HL-60 (cell line): ENCODE measurements around the gene FAM162A.

Source experiments
- DNase-seq, 2 experiments: peaks; one replicate each; pipeline ENCODE4 v3.0.0-alpha.2; 2010 to 2020; ENCODE audit warnings: low read depth in 1 of 2, low spot score in 1 of 2
- H3K27ac ChIP-seq: fragments of 250-450 bp; sonication (Bioruptor Pico); replicated peaks from 2 replicates; pipeline ENCODE4 v1.5.1; 2020; ENCODE audit warnings: mild to moderate bottlenecking, moderate library complexity
- H3K27me3 ChIP-seq: fragments of 250-450 bp; sonication (Bioruptor Pico); 2 replicates; pipeline ENCODE4 v1.5.1; 2021; ENCODE audit warnings: mild to moderate bottlenecking, moderate library complexity; ENCODE audit not compliant: insufficient read depth, poor library complexity, severe bottlenecking
- H3K4me3 ChIP-seq: replicated peaks from 2 replicates; pipeline ENCODE4 v1.5.1; 2011; ENCODE audit warnings: mild to moderate bottlenecking, control low read depth, low read length; ENCODE audit not compliant: insufficient read depth
- GABPA ChIP-seq: IDR thresholded peaks from 2 replicates; pipeline ENCODE4 v1.6.1; 2012; ENCODE audit warnings: low read depth
- POLR2AphosphoS5 ChIP-seq: IDR thresholded peaks from 2 replicates; pipeline ENCODE4 v1.6.1; 2012; ENCODE audit warnings: low read depth
- SPI1 ChIP-seq: IDR thresholded peaks from 2 replicates; pipeline ENCODE4 v1.6.1; 2012; ENCODE audit warnings: low read depth, mild to moderate bottlenecking, borderline replicate concordance
- TF ChIP-seq, protein P1 (sequence below): IDR thresholded peaks from one replicate; pipeline ENCODE4 v1.5.1; 2011; ENCODE audit warnings: low read length, control low read depth, inconsistent platforms; ENCODE audit not compliant: insufficient read depth
- TF ChIP-seq, protein P2 (sequence below): IDR thresholded peaks from 2 replicates; pipeline ENCODE4 v1.6.1; 2012; ENCODE audit warnings: low read depth; ENCODE audit not compliant: insufficient replicate concordance

Gene FAM162A

DNA sequence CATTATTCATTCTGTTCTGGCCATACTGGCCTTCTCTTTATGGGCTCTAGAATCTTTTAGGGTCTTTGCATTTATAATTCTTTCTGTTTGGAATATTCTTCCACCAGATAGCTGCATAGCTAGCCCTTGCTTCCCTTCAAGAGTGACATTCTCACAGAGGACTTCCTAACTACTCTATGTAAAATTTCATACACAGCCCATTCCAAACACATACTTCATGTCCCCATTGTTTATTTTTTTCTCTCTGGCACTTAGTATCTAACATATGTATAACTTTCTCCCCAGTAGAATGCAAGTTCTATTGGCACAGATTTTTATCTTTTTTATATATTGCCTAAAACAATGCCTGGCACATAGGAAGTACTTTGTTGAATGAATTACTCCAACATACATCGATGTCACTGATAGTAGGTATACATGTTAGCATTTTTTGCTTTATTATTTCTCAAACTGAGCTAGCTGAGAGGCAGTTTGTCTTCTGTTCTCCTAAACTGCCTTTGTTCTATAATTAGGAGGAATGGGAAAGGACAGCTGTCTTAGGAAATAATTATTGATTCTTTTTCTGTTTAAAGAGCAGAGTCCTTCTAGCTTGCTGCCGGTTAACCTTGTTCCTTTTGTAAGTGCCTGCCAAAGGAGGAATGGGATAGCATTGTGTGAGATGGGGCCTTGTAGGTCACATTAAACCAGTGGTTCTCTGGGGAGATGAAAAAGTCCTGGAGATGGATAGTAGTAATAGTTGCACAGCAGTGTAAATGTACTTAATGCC is 7.9 kb downstream of the FAM162A start:
- no peaks in the 10 kb centered on the region for H3K27me3 ChIP-seq
- DNase-seq: no peak
- H3K27ac ChIP-seq: no peak overlapping the region
- no peak overlapping the region for H3K4me3 ChIP-seq
- no peak for TF ChIP-seq POLR2AphosphoS5
- TF ChIP-seq GABPA: no peak
- TF ChIP-seq, protein P1, sequence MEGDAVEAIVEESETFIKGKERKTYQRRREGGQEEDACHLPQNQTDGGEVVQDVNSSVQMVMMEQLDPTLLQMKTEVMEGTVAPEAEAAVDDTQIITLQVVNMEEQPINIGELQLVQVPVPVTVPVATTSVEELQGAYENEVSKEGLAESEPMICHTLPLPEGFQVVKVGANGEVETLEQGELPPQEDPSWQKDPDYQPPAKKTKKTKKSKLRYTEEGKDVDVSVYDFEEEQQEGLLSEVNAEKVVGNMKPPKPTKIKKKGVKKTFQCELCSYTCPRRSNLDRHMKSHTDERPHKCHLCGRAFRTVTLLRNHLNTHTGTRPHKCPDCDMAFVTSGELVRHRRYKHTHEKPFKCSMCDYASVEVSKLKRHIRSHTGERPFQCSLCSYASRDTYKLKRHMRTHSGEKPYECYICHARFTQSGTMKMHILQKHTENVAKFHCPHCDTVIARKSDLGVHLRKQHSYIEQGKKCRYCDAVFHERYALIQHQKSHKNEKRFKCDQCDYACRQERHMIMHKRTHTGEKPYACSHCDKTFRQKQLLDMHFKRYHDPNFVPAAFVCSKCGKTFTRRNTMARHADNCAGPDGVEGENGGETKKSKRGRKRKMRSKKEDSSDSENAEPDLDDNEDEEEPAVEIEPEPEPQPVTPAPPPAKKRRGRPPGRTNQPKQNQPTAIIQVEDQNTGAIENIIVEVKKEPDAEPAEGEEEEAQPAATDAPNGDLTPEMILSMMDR: no peak
- TF ChIP-seq, protein P2, sequence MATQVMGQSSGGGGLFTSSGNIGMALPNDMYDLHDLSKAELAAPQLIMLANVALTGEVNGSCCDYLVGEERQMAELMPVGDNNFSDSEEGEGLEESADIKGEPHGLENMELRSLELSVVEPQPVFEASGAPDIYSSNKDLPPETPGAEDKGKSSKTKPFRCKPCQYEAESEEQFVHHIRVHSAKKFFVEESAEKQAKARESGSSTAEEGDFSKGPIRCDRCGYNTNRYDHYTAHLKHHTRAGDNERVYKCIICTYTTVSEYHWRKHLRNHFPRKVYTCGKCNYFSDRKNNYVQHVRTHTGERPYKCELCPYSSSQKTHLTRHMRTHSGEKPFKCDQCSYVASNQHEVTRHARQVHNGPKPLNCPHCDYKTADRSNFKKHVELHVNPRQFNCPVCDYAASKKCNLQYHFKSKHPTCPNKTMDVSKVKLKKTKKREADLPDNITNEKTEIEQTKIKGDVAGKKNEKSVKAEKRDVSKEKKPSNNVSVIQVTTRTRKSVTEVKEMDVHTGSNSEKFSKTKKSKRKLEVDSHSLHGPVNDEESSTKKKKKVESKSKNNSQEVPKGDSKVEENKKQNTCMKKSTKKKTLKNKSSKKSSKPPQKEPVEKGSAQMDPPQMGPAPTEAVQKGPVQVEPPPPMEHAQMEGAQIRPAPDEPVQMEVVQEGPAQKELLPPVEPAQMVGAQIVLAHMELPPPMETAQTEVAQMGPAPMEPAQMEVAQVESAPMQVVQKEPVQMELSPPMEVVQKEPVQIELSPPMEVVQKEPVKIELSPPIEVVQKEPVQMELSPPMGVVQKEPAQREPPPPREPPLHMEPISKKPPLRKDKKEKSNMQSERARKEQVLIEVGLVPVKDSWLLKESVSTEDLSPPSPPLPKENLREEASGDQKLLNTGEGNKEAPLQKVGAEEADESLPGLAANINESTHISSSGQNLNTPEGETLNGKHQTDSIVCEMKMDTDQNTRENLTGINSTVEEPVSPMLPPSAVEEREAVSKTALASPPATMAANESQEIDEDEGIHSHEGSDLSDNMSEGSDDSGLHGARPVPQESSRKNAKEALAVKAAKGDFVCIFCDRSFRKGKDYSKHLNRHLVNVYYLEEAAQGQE: no peak
- TF ChIP-seq SPI1: no peak

DNA sequence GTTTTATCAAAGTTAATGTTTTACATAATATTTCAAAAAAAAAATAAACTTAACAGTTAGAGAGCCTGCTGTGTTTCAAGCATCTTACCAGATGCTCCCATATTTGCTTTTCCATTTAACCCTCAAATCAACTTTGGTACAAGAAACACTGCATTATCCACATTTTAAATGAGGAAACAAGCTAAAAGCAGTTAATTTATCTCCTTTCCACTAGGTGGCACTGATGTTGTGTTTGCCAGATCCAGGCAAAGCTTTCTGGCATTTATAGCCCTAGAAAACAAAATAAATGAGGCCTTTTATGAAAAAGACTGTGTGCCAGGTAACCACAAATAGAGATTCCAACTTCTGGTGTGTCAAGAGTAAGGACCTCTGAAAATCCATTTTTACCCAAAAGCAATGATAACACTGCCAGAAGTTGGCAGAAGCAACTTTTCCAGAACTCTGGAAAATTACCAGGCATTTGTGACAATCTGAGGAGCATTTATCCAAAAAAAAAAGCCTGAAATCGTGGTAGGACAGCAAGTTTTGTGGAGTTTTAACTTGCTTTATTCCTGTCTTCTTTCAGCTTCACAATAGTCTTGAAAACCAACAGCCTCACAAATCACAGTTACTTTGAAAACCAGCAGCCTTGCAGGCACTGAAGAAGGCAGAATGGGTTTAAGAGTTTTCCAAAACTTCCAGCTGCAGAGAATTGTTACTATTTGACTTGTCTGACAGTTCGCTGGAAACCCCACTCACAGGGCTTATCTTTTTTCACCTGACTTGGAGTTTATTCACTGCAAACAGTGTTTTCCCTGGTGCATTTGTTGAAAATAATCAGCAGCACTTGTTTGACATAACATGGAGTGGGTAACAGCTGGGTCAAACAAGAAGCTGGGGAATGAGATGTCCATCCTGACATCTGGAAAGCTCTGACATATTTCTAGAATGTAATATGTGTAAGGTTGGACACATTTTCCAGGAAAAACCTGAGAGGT is 9.2 kb downstream of the FAM162A start:
- peak in 1 of 2 experiments; percentile 39 for DNase-seq
- H3K27me3 ChIP-seq: no peaks in the 10 kb centered on the region
- H3K4me3 ChIP-seq: no peak overlapping the region
- H3K27ac ChIP-seq: no peak overlapping the region
- no peak for TF ChIP-seq POLR2AphosphoS5
- TF ChIP-seq, protein P1: peak; percentile 57

DNA sequence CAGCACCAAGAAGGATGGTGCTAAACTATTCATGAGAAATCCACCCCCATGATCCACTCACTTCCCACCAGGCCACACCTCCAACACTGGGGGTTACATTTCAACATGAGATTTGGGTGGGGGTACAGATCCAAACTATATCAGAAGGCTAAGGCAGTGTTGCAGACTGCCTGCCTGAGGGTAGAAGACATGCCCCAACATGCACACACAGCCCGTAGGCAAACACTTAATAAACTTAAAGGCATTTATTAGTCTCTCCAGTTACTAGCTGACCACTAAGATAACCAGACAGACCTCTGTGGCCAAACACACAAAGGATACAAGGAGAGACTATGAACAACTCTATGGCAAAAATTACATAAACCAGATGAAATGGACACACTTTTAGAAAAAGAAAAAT is 10.2 kb downstream of the FAM162A start:
- TF ChIP-seq, protein P2: no peak
- no peak for DNase-seq
- Histone ChIP-seq H3K27ac (no peak overlapping the region), H3K27me3 (no peaks in the 10 kb centered on the region), H3K4me3 (no peak overlapping the region)

DNA sequence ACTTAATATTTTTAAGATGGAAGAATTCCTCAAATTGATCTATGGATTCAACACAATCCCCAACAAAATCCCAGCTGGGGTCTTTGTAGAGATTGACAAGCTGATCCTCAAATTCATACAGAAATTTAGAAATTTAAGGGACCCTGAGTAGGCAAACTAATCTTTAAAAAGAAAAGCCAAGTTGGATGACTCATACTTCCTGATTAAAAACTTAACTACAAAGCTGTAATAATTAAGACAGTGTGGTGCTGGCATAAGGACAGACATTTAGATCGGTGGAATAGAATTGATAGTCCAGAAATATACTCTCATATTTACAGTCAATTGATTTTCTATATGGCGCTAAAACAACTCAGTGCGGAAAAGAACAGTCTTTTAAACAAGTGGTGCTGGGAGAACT is 11.6 kb downstream of the FAM162A start:
- DNase-seq: no peak
- no peak overlapping the region for H3K27ac ChIP-seq
- TF ChIP-seq SPI1: no peak
- TF ChIP-seq, protein P1: no peak
- TF ChIP-seq, protein P2: no peak
- TF ChIP-seq POLR2AphosphoS5: no peak
- TF ChIP-seq GABPA: no peak
- no peak overlapping the region for H3K4me3 ChIP-seq
- H3K27me3 ChIP-seq: no peaks in the 10 kb centered on the region
